ENCODE data around the gene TM9SF4.
"Not testable (repeated sequence)": the region's sequence is repeated elsewhere in the genome, so short reads cannot be mapped to it uniquely, and the experiment has no call there.

The TM9SF4 gene

GRCh38 chr20:32191873-32192272 lies 82.4 kb downstream of the TM9SF4 start:
- DNase-seq, result no peak

GRCh38 chr20:32192698-32193097 lies 83.2 kb downstream of the TM9SF4 start:
- DNase-seq, result no peak

GRCh38 chr20:32193336-32193735 lies 83.8 kb downstream of the TM9SF4 start:
- DNase-seq, result not testable (repeated sequence)

GRCh38 chr20:32193996-32194395 lies 84.5 kb downstream of the TM9SF4 start:
- no peak for DNase-seq

- no peak for DNase-seq
Measured at GRCh38 chr20:32195581-32195980, 86.1 kb downstream of the TM9SF4 start.

- not testable (repeated sequence) for DNase-seq
Measured at GRCh38 chr20:32196613-32197012, 87.1 kb downstream of the TM9SF4 start.

GRCh38 chr20:32197136-32197535 lies 87.6 kb downstream of the TM9SF4 start:
- not testable (repeated sequence) for DNase-seq

- no peak for DNase-seq
Measured at GRCh38 chr20:32199006-32199405, 89.5 kb downstream of the TM9SF4 start.

GRCh38 chr20:32201296-32201976 lies 91.9 kb downstream of the TM9SF4 start:
- no peak for DNase-seq

GRCh38 chr20:32201977-32202363 lies 92.5 kb downstream of the TM9SF4 start:
- no peak for DNase-seq

- DNase-seq, result no peak
Measured at GRCh38 chr20:32203356-32204204, 94.1 kb downstream of the TM9SF4 start.

GRCh38 chr20:32204205-32205109 lies 94.9 kb downstream of the TM9SF4 start:
- DNase-seq, result no peak

GRCh38 chr20:32205110-32205842 lies 95.8 kb downstream of the TM9SF4 start:
- no peak for DNase-seq

GRCh38 chr20:32205843-32206759 lies 96.6 kb downstream of the TM9SF4 start:
- no peak for DNase-seq

GRCh38 chr20:32206760-32207625 lies 97.5 kb downstream of the TM9SF4 start:
- DNase-seq, result no peak

GRCh38 chr20:32207626-32208498 lies 98.3 kb downstream of the TM9SF4 start, which contains the start of the genes PLAGL2 and POFUT1:
Gene PLAGL2, minus strand, starts transcription at chr20:32207743. Its CDS starts 5,565 bp downstream, at chr20:32202178.
Gene POFUT1, plus strand, starts transcription at chr20:32207880. Its CDS starts 62 bp downstream, at chr20:32207942.
- DNase-seq, result peak; percentile 59

GRCh38 chr20:32208499-32209154 lies 99.1 kb downstream of the TM9SF4 start:
- no peak for DNase-seq

- no peak for DNase-seq
Measured at GRCh38 chr20:32209850-32210605, 100.5 kb downstream of the TM9SF4 start.
